SK-N-SH (cell line): ENCODE measurements around the gene ZC3H12C. TPM values are rescaled to one million over a fixed set of nuclear protein-coding genes. Genes with fewer than 3 reads are reported as not detected.

Experiments
- CTCF ChIA-PET: fragments of 300-600, 350-600 bp; formaldehyde crosslinking; extraction: SDS; loops from one replicate; lab custom pipeline; 2021; lab: Yijun Ruan, JAX
- POLR2A ChIA-PET: fragments of 350-600 bp; sonication (Branson Sonifier 250); formaldehyde crosslinking; extraction: SDS; loops from one replicate; lab custom pipeline; 2020; ENCODE audit warnings: antibody characterized with exemption, inconsistent platforms; lab: Yijun Ruan, JAX
- DNase-seq: peaks from one replicate; pipeline ENCODE4 v3.0.0; 2012
- H2AFZ ChIP-seq: fragments of 200-600 bp; sonication (generic); 2 replicates; pipeline ENCODE4 v1.8.1; 2016; ENCODE audit warnings: antibody characterized with exemption, mild to moderate bottlenecking, low read depth
- H3F3A ChIP-seq: fragments of 200-600 bp; sonication (generic); replicated peaks from 2 replicates; pipeline ENCODE3; 2016; ENCODE audit warnings: antibody characterized with exemption, mild to moderate bottlenecking; ENCODE audit not compliant: insufficient read depth
- H3K27ac ChIP-seq, 2 experiments: fragments of 200-500 bp in 1 of 2; fragments of 200-600 bp in 1 of 2; sonication (Bioruptor generic) in 1 of 2; sonication (generic), shearing (Covaris generic) in 1 of 2; 2 replicates each; pipeline versions ENCODE4 v1.5.1 to v1.6.1; 2014 to 2016; ENCODE audit warnings: low read depth in 2 of 2, inconsistent platforms in 1 of 2, low read length in 1 of 2, mild to moderate bottlenecking in 1 of 2, mixed read lengths in 1 of 2
- H3K27me3 ChIP-seq: fragments of 200-600 bp; sonication (generic), shearing (Covaris generic); 2 replicates; pipeline ENCODE4 v1.6.1; 2016; ENCODE audit warnings: mixed run types; ENCODE audit not compliant: insufficient read depth
- H3K36me3 ChIP-seq, 2 experiments: fragments of 200-500 bp in 1 of 2; fragments of 200-600 bp in 1 of 2; sonication (Bioruptor generic) in 1 of 2; sonication (generic) in 1 of 2; replicated peaks in 1 of 2; 2 replicates each; pipeline versions ENCODE3 to v1.5.1; 2014 to 2016; ENCODE audit warnings: low read length in 1 of 2, mild to moderate bottlenecking in 1 of 2; ENCODE audit not compliant: insufficient read depth in 2 of 2, control insufficient read depth in 1 of 2
- H3K4me1 ChIP-seq, 2 experiments: fragments of 200-500 bp in 1 of 2; fragments of 200-600 bp in 1 of 2; sonication (Bioruptor generic) in 1 of 2; sonication (generic), shearing (Covaris generic) in 1 of 2; 2 replicates each; pipeline versions ENCODE4 v1.5.1 to v1.6.1; 2014 to 2016; ENCODE audit warnings: low read depth in 1 of 2, low read length in 1 of 2, mixed run types in 1 of 2; ENCODE audit not compliant: insufficient read depth in 2 of 2, control insufficient read depth in 1 of 2
- H3K4me2 ChIP-seq: fragments of 200-600 bp; sonication (generic), shearing (Covaris generic); 2 replicates; pipeline ENCODE4 v1.6.1; 2017; ENCODE audit warnings: mixed run types
- H3K4me3 ChIP-seq, 2 experiments: fragments of 200-500 bp in 1 of 2; fragments of 200-600 bp in 1 of 2; sonication (Bioruptor generic) in 1 of 2; sonication (generic), shearing (Covaris generic) in 1 of 2; 2 replicates each; pipeline versions ENCODE4 v1.5.1 to v1.8.1; 2014 to 2016; ENCODE audit warnings: low read depth in 2 of 2, inconsistent platforms in 1 of 2, low read length in 1 of 2, mild to moderate bottlenecking in 1 of 2, mixed read lengths in 1 of 2, moderate library complexity in 1 of 2
- H3K79me2 ChIP-seq: fragments of 200-600 bp; sonication (generic); 2 replicates; pipeline ENCODE4 v1.8.1; 2017; ENCODE audit warnings: mild to moderate bottlenecking; ENCODE audit not compliant: insufficient read depth
- H3K9ac ChIP-seq: fragments of 200-600 bp; sonication (generic); 2 replicates; pipeline ENCODE4 v1.6.1; 2017; ENCODE audit warnings: mixed run types
- H3K9me2 ChIP-seq: fragments of 200-600 bp; sonication (generic); 2 replicates; pipeline ENCODE4 v1.6.1; 2017; ENCODE audit warnings: mixed run types
- H3K9me3 ChIP-seq: fragments of 200-600 bp; sonication (generic); 2 replicates; pipeline ENCODE4 v1.6.1; 2017; ENCODE audit warnings: mixed run types, mild to moderate bottlenecking, moderate library complexity
- H4K20me1 ChIP-seq: fragments of 200-600 bp; sonication (generic); 2 replicates; pipeline ENCODE4 v1.6.1; 2017; ENCODE audit warnings: mild to moderate bottlenecking, mixed run types; ENCODE audit not compliant: insufficient read depth
- CHD2 ChIP-seq: fragments of 150-350 bp; IDR thresholded peaks from 2 replicates; pipeline ENCODE4 v1.6.1; 2018; ENCODE audit warnings: low read length; ENCODE audit not compliant: partially characterized antibody
- ELF1 ChIP-seq: IDR thresholded peaks from 2 replicates; pipeline ENCODE4 v1.4.0; 2012
- EP300 ChIP-seq, 2 experiments: IDR thresholded peaks; 2 replicates each; pipeline versions ENCODE4 v1.4.0 to v1.6.1; 2012; ENCODE audit warnings: borderline replicate concordance in 1 of 2, low read depth in 1 of 2, low read length in 1 of 2
- FOXM1 ChIP-seq: IDR thresholded peaks from 2 replicates; pipeline ENCODE4 v1.4.0; 2012; ENCODE audit warnings: low read depth, mild to moderate bottlenecking
- JUND ChIP-seq: IDR thresholded peaks from 2 replicates; pipeline ENCODE4 v1.4.0; 2012
- POLR2AphosphoS5 ChIP-seq: IDR thresholded peaks from 2 replicates; pipeline ENCODE4 v1.6.1; 2012; ENCODE audit warnings: low read depth, low read length
- RAD21 ChIP-seq: IDR thresholded peaks from 2 replicates; pipeline ENCODE4 v1.6.1; 2012; ENCODE audit warnings: mild to moderate bottlenecking, low read length
- RCOR1 ChIP-seq: fragments of 150-350 bp; IDR thresholded peaks from 2 replicates; pipeline ENCODE4 v1.6.1; 2017; ENCODE audit warnings: antibody characterized with exemption, low read length
- RFX5 ChIP-seq: IDR thresholded peaks from 2 replicates; pipeline ENCODE4 v1.6.1; 2012; ENCODE audit warnings: mild to moderate bottlenecking, improper control_type of control experiment, low read length
- RXRA ChIP-seq: IDR thresholded peaks from 2 replicates; pipeline ENCODE4 v1.4.0; 2012; ENCODE audit warnings: low read depth, mild to moderate bottlenecking, borderline replicate concordance
- SIN3A ChIP-seq: IDR thresholded peaks from 2 replicates; pipeline ENCODE4 v1.6.1; 2012; ENCODE audit warnings: low read depth, mild to moderate bottlenecking, low read length, moderate library complexity, borderline replicate concordance
- SMC3 ChIP-seq: IDR thresholded peaks from 2 replicates; pipeline ENCODE4 v1.6.1; 2012; ENCODE audit warnings: low read depth, low read length, improper control_type of control experiment
- TAF1 ChIP-seq: IDR thresholded peaks from 2 replicates; pipeline ENCODE4 v1.6.1; 2012; ENCODE audit warnings: low read depth, mild to moderate bottlenecking, low read length, moderate library complexity, borderline replicate concordance
- YY1 ChIP-seq: IDR thresholded peaks from 2 replicates; pipeline ENCODE4 v1.4.0; 2012; ENCODE audit warnings: low read depth, mild to moderate bottlenecking
- WGBS: methylation state at CpG from one replicate; pipeline ENCODE4 v1.1.6; 2017; ENCODE audit warnings: low lambda C conversion rate; 5-methylcytosine and 5-hydroxymethylcytosine counted together
- polyA plus RNA-seq, 3 experiments: library from polyadenylated mRNA; depleted of rRNA; stranded (reverse); fragments of >200 nt; gene quantifications; 2 replicates each; pipeline ENCODE4 v1.2.3, GENCODE V29; 2012
- TF ChIP-seq, protein P1 (sequence below): fragments of 150-350 bp; IDR thresholded peaks from 2 replicates; pipeline ENCODE4 v1.6.1; 2017; ENCODE audit warnings: antibody characterized with exemption, low read length, low read depth, borderline replicate concordance
- TF ChIP-seq, protein P2 (sequence below): IDR thresholded peaks from 2 replicates; pipeline ENCODE4 v1.4.0; 2012; ENCODE audit warnings: low read depth, borderline replicate concordance

ZC3H12C gene
- polyA plus RNA-seq, 1 of the 3 experiments (the other 2 are of a cell fraction), result 2.8 TPM

DNA sequence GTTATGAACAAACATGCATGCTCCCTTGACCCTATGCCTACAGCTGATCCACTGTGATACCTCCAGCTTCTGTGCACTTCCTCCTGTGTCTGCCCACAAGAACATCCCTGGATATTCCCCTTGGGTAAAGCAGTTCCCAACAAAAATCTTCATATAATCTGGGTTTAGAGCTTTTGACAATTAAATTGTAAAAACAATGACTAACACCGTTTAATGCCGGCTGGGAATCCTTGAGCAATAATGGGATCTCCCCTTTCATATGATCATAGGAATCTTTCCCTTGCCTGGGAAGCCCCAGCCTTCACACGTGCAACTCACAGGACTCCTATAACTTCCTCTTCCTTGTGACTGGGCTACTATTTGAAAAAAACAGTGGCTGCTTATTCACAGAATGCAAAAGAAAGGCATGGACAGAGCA, 6.3 kb upstream of the ZC3H12C start (continued):
- no peak for TF ChIP-seq SIN3A
- no peak for TF ChIP-seq POLR2AphosphoS5
- no peak for TF ChIP-seq SMC3
- TF ChIP-seq RAD21, result no peak
- no peak for TF ChIP-seq TAF1

DNA sequence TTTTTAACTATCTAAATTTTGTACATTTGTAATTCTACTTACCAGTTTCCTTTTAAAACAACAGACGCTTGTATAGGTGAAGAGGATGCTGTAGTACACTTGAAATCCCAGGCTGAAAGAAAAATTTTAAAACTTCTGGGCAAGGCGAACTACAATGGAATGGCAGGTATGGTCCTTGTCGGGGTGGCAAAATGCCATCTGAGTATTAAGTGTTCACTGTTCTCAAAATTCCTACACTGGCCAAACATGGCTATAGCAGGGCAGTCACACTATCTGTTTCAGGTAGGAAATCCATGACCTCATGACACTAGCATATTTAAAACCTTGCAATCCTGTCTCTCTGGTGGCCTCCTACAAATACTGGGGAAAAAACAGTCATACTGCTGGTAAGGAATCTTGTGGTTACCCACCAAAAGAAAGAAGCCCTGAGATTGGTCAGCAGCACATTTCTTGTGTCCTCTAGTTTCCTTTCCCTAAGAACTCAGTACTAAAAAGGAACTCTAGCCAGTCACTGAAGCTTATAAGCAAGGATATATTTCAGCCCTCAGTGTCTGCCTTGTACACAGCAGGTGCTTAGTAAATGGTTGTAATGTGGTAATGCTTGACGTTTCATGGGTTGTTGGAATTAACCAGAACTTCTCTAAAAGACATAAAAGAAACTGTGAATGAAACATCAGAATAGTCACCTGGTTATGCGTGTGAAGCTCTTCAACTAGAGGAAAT, 5.2 kb upstream of the ZC3H12C start:
- Histone ChIP-seq H3K4me1 (peaks cover 5 to 6% of the 10 kb centered on the region in 2 experiments; a peak in 2 of 4 replicates), H3K9me3 (no peaks in the 10 kb centered on the region), H3K9me2 (no peaks in the 10 kb centered on the region), H3K9ac (no peak overlapping the region), H3K79me2 (no peaks in the 10 kb centered on the region), H2AFZ (no peak overlapping the region; the same call in 1 of the 2 replicates), H3K4me2 (no peak overlapping the region), H3K36me3 (no peaks in the 10 kb centered on the region), H3K4me3 (no peak overlapping the region), H3F3A (no peaks in the 10 kb centered on the region), H4K20me1 (no peaks in the 10 kb centered on the region), H3K27me3 (no peaks in the 10 kb centered on the region), H3K27ac (no peak overlapping the region)
- CTCF ChIA-PET, result no interaction called here
- DNase-seq, result no peak
- TF ChIP-seq RCOR1, result no peak
- TF ChIP-seq FOXM1, result no peak
- TF ChIP-seq, protein P1, sequence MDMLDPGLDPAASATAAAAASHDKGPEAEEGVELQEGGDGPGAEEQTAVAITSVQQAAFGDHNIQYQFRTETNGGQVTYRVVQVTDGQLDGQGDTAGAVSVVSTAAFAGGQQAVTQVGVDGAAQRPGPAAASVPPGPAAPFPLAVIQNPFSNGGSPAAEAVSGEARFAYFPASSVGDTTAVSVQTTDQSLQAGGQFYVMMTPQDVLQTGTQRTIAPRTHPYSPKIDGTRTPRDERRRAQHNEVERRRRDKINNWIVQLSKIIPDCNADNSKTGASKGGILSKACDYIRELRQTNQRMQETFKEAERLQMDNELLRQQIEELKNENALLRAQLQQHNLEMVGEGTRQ, result no peak
- no peak for TF ChIP-seq JUND
- TF ChIP-seq CHD2, result no peak
- TF ChIP-seq, protein P2, sequence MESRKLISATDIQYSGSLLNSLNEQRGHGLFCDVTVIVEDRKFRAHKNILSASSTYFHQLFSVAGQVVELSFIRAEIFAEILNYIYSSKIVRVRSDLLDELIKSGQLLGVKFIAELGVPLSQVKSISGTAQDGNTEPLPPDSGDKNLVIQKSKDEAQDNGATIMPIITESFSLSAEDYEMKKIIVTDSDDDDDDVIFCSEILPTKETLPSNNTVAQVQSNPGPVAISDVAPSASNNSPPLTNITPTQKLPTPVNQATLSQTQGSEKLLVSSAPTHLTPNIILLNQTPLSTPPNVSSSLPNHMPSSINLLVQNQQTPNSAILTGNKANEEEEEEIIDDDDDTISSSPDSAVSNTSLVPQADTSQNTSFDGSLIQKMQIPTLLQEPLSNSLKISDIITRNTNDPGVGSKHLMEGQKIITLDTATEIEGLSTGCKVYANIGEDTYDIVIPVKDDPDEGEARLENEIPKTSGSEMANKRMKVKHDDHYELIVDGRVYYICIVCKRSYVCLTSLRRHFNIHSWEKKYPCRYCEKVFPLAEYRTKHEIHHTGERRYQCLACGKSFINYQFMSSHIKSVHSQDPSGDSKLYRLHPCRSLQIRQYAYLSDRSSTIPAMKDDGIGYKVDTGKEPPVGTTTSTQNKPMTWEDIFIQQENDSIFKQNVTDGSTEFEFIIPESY, result no peak
- no peak for TF ChIP-seq ELF1
- TF ChIP-seq EP300 (IDR thresholded peaks at IDR 0.05; ENCODE audit: borderline replicate concordance in 1 of 2, low read depth in 1 of 2, low read length in 1 of 2), result no peak
- no peak for TF ChIP-seq YY1
- no peak for TF ChIP-seq RFX5
- TF ChIP-seq RXRA, result no peak
- WGBS, result 88% methylated on average over 5 of the region's 5 CpGs
- POLR2A ChIA-PET, result no interaction called here
